Natural killer cell (primary cell): ENCODE data around the gene PIK3CB. TPM values are rescaled to one million over a fixed set of nuclear protein-coding genes. Genes with fewer than 3 reads are reported as not detected.
A peak's percentile ranks its signal among the peaks of the same experiment; 100 is the strongest.
"Not testable (repeated sequence)": the region's sequence is repeated elsewhere in the genome, so short reads cannot be mapped to it uniquely, and the experiment has no call there.

ENCODE experiments used
- ATAC-seq, 3 donors: fragments of 150-1000 bp in 2 of 3; fragments of 200-7000 bp in 1 of 3; cut with Tn5 transposase; 1 replicate in 1 of 3; 2 replicates in 2 of 3; pipeline ENCODE4 v1.10.0; 2021; ENCODE audit warnings: mild to moderate bottlenecking in 2 of 3, moderate library complexity in 2 of 3
- DNase-seq, 2 donors: peaks; one replicate each; pipeline versions ENCODE4 v3.0.0 to v3.0.0-alpha.2; 2013 to 2021; ENCODE audit warnings: mixed read lengths in 1 of 2
- H3K27ac ChIP-seq: one replicate; pipeline ENCODE4 v1.5.1; 2013; ENCODE audit warnings: mild to moderate bottlenecking, low read length
- H3K27me3 ChIP-seq: one replicate; pipeline ENCODE4 v1.6.1; 2013; ENCODE audit warnings: low read length; ENCODE audit not compliant: control insufficient read depth, insufficient read depth
- H3K36me3 ChIP-seq: one replicate; pipeline ENCODE4 v1.6.1; 2013; ENCODE audit warnings: low read length; ENCODE audit not compliant: control insufficient read depth, insufficient read depth
- H3K4me1 ChIP-seq: one replicate; pipeline ENCODE4 v1.6.1; 2013; ENCODE audit warnings: low read length; ENCODE audit not compliant: control insufficient read depth, insufficient read depth
- H3K4me3 ChIP-seq: one replicate; pipeline ENCODE4 v1.5.1; 2013; ENCODE audit warnings: low read length
- H3K9me3 ChIP-seq: one replicate; pipeline ENCODE4 v1.6.1; 2013; ENCODE audit warnings: low read length; ENCODE audit not compliant: control insufficient read depth, insufficient read depth
- H3K27ac Mint-ChIP-seq, 2 donors: one replicate each; pipeline ENCODE4 v1.8.0; 2022; ENCODE audit warnings: mild to moderate bottlenecking in 2 of 2, mixed read lengths in 2 of 2, moderate library complexity in 1 of 2
- H3K27me3 Mint-ChIP-seq, 2 donors: one replicate each; pipeline ENCODE4 v1.8.0; 2022; ENCODE audit warnings: low read depth in 2 of 2, mixed read lengths in 2 of 2
- H3K36me3 Mint-ChIP-seq: one replicate; pipeline ENCODE4 v1.8.0; 2022; ENCODE audit warnings: mixed read lengths
- H3K4me1 Mint-ChIP-seq, 2 donors: one replicate each; pipeline ENCODE4 v1.8.0; 2022; ENCODE audit warnings: mixed read lengths in 2 of 2
- H3K4me3 Mint-ChIP-seq: one replicate; pipeline ENCODE4 v1.8.0; 2022; ENCODE audit warnings: mild to moderate bottlenecking, moderate library complexity, mixed read lengths
- H3K9me3 Mint-ChIP-seq, 2 donors: one replicate each; pipeline ENCODE4 v1.8.0; 2022; ENCODE audit warnings: mixed read lengths in 2 of 2
- CTCF ChIP-seq: fragments of 200-600 bp; IDR thresholded peaks from one replicate; pipeline ENCODE4 v1.8.0; 2022; ENCODE audit warnings: antibody characterized with exemption
- WGBS: methylation state at CpG from one replicate; pipeline ENCODE4 v1.1.7; 2013; ENCODE audit warnings: missing lambda C conversion rate; ENCODE audit not compliant: insufficient coverage; 5-methylcytosine and 5-hydroxymethylcytosine counted together
- intact Hi-C: fragments of 100-400 bp; cut with micrococcal nuclease; formaldehyde crosslinking; loops from one replicate; pipeline ENCODE4 v1.14.2; 2022
- total RNA-seq, 4 donors: library from RNA; stranded (reverse); fragments of 120-200 nt in 1 of 4; gene quantifications; one replicate each; pipeline versions ENCODE4 v1.2.3 to v1.2.4, GENCODE V29; 2013 to 2022

PIK3CB gene
- total RNA-seq, 3 donors from 2014 or later (not counting 1 experiment from before 2014, with no cell fraction given), result 13.2 to 20.2 (median 18.0) TPM

GRCh38 chr3:138835397-138835757 is 649 bp upstream of the PIK3CB start:
- no peaks in the 10 kb centered on the region for H3K9me3 ChIP-seq
- no peaks in the 10 kb centered on the region for H3K27me3 ChIP-seq
- Mint-ChIP-seq H3K4me3 (peak overlapping the region; percentile 95), H3K36me3 (no peaks in the 10 kb centered on the region), H3K27me3 (no peaks in the 10 kb centered on the region), H3K4me1 (peaks cover 18% of the 10 kb centered on the region in 2 donors), H3K9me3 (no peaks in the 10 kb centered on the region), H3K27ac (peak overlapping the region; percentile 81 to 88)
- H3K4me3 ChIP-seq, result peak overlapping the region; percentile 67
- H3K27ac ChIP-seq, result peak overlapping the region; percentile 60
- ATAC-seq, result no peak
- intact Hi-C loops, result loop anchor here (2.0 kb wide), 1 partner anchor 79 kb away; no protein-coding TSS in a partner anchor
- WGBS, result 59% methylated on average over 2 of the region's 4 CpGs
- TF ChIP-seq CTCF, result no peak
- no peaks in the 10 kb centered on the region for H3K36me3 ChIP-seq
- H3K4me1 ChIP-seq, result peaks cover 17% of the 10 kb centered on the region
- peak in 1 of 2 donors; percentile 30 for DNase-seq

- DNase-seq (peak in 1 of 2 donors; percentile 49), ATAC-seq (peak in 1 of 3 donors; percentile 70)
- H3K4me3 Mint-ChIP-seq, result peak overlapping the region; percentile 95
- Histone ChIP-seq H3K4me1 (peaks cover 17% of the 10 kb centered on the region), H3K27me3 (no peaks in the 10 kb centered on the region), H3K9me3 (no peaks in the 10 kb centered on the region), H3K27ac (peak overlapping the region; percentile 53), H3K4me3 (peak overlapping the region; percentile 67), H3K36me3 (no peaks in the 10 kb centered on the region)
- no peaks in the 10 kb centered on the region for H3K36me3 Mint-ChIP-seq
- H3K27me3 Mint-ChIP-seq, result no peaks in the 10 kb centered on the region
- TF ChIP-seq CTCF, result no peak
- intact Hi-C loops, result loop anchor here (1.0 to 5.0 kb wide), 3 partner anchors 52 to 240 kb away; partner anchors contain the start of gene CEP70
- H3K9me3 Mint-ChIP-seq, result no peaks in the 10 kb centered on the region
- peak overlapping the region; percentile 79 to 88 for H3K27ac Mint-ChIP-seq
- H3K4me1 Mint-ChIP-seq, result peaks cover 18 to 23% of the 10 kb centered on the region in 2 donors
- under 1% methylated on average over 43 of the region's 43 CpGs for WGBS
Observed at GRCh38 chr3:138833899-138834595, 681 bp downstream of the PIK3CB start.

- H3K4me3 ChIP-seq, H3K36me3 Mint-ChIP-seq, DNase-seq, H3K36me3 ChIP-seq, H3K27ac ChIP-seq, H3K9me3 Mint-ChIP-seq, H3K27me3 Mint-ChIP-seq, H3K9me3 ChIP-seq, ATAC-seq, H3K27me3 ChIP-seq: not testable (repeated sequence)
- peak overlapping the region; percentile 37 for H3K4me3 Mint-ChIP-seq
- WGBS, result 98% methylated on average over 27 of the region's 27 CpGs
- peaks cover 17% of the 10 kb centered on the region for H3K4me1 ChIP-seq
- intact Hi-C loops, result loop anchor here (5.0 kb wide), 1 partner anchor 50 kb away; no protein-coding TSS in a partner anchor
- H3K4me1 Mint-ChIP-seq, result peaks cover 18 to 23% of the 10 kb centered on the region in 2 donors
- H3K27ac Mint-ChIP-seq, result peak overlapping the region in 1 of 2 donors; percentile 60
Observed at GRCh38 chr3:138832473-138833057, 2.2 kb downstream of the PIK3CB start.

- Mint-ChIP-seq H3K36me3 (no peaks in the 10 kb centered on the region), H3K27me3 (no peaks in the 10 kb centered on the region), H3K9me3 (no peaks in the 10 kb centered on the region), H3K27ac (no peak overlapping the region), H3K4me1 (peaks cover 11 to 16% of the 10 kb centered on the region in 2 donors), H3K4me3 (peak overlapping the region; percentile 42)
- intact Hi-C loops, result loop anchor here (5.0 kb wide), 1 partner anchor 48 kb away; no protein-coding TSS in a partner anchor
- Histone ChIP-seq H3K27ac (no peak overlapping the region), H3K4me3 (no peak overlapping the region), H3K36me3 (no peaks in the 10 kb centered on the region), H3K9me3 (no peaks in the 10 kb centered on the region), H3K27me3 (no peaks in the 10 kb centered on the region), H3K4me1 (peaks cover 13% of the 10 kb centered on the region)
- TF ChIP-seq CTCF, result no peak
- no peak for ATAC-seq
- whole genome bisulfite sequencing, result 92% methylated on average over 14 of the region's 15 CpGs
- DNase-seq, result no peak
Observed at GRCh38 chr3:138829886-138830510, 4.7 kb downstream of the PIK3CB start.
